H1 (cell line): ENCODE results near the gene KCNQ1. TPM values are rescaled to one million over a fixed set of nuclear protein-coding genes. Genes with fewer than 3 reads are reported as not detected.

ENCODE experiments used
- CTCF ChIA-PET: fragments of 300-600 bp; sonication (Branson Sonifier 250); formaldehyde crosslinking; loops from one replicate; lab custom pipeline; 2021; ENCODE audit not compliant: partially characterized antibody; lab: Charles Lee
- POLR2A ChIA-PET: fragments of 300-600 bp; sonication (Branson Sonifier 250); formaldehyde crosslinking; loops from one replicate; lab custom pipeline; 2021; ENCODE audit warnings: inconsistent platforms; ENCODE audit not compliant: partially characterized antibody; lab: Charles Lee
- DNase-seq, 2 experiments: peaks; one replicate each; pipeline versions ENCODE4 v3.0.0 to v3.0.0-alpha.2; 2010 to 2022; ENCODE audit warnings: low spot score in 2 of 2, low read depth in 1 of 2, mixed read lengths in 1 of 2
- FAIRE-seq: peaks from 2 replicates; lab custom pipeline; 2011; peaks lifted over from hg19 to GRCh38; lab: Jason Lieb, UNC
- H2AFZ ChIP-seq: 2 replicates; pipeline ENCODE4 v1.8.1; 2012; ENCODE audit warnings: low read length, inconsistent platforms
- H2AK5ac ChIP-seq: 2 replicates; pipeline ENCODE4 v1.6.1; 2013; ENCODE audit warnings: low read depth, low read length
- H2BK120ac ChIP-seq: replicated peaks from 2 replicates; pipeline ENCODE3; 2013; ENCODE audit warnings: low read depth, low read length, inconsistent platforms
- H2BK12ac ChIP-seq: 2 replicates; pipeline ENCODE4 v1.6.1; 2013; ENCODE audit warnings: low read depth, low read length
- H2BK15ac ChIP-seq: 2 replicates; pipeline ENCODE4 v1.6.1; 2013; ENCODE audit warnings: low read length
- H2BK20ac ChIP-seq: 2 replicates; pipeline ENCODE4 v1.6.1; 2013; ENCODE audit warnings: low read length
- H2BK5ac ChIP-seq: 2 replicates; pipeline ENCODE4 v1.6.1; 2013; ENCODE audit warnings: low read depth, low read length
- H3K14ac ChIP-seq: 2 replicates; pipeline ENCODE4 v1.6.1; 2013; ENCODE audit warnings: inconsistent platforms; ENCODE audit not compliant: insufficient read length
- H3K18ac ChIP-seq: 2 replicates; pipeline ENCODE4 v1.6.1; 2013; ENCODE audit warnings: low read length; ENCODE audit errors: extremely low read depth
- H3K23ac ChIP-seq: 2 replicates; pipeline ENCODE4 v1.6.1; 2013; ENCODE audit warnings: inconsistent platforms; ENCODE audit not compliant: insufficient read length
- H3K23me2 ChIP-seq: 2 replicates; pipeline ENCODE4 v1.6.1; 2013; ENCODE audit warnings: low read depth, low read length
- H3K27ac ChIP-seq: 2 replicates; pipeline ENCODE4 v1.6.1; 2011; ENCODE audit warnings: low read depth, low read length, inconsistent platforms
- H3K27me3 ChIP-seq, 4 experiments: replicated peaks in 1 of 4; 1 replicate in 1 of 4; 2 replicates in 3 of 4; pipeline versions ENCODE4 v1.6.1 to v1.8.1; 2011 to 2013; ENCODE audit warnings: low read length in 3 of 4, mild to moderate bottlenecking in 3 of 4, inconsistent platforms in 2 of 4, mixed read lengths in 2 of 4, moderate library complexity in 1 of 4; ENCODE audit not compliant: control insufficient read depth in 3 of 4, insufficient read depth in 3 of 4; ENCODE audit errors: extremely low read depth in 1 of 4
- H3K36me3 ChIP-seq, 4 experiments: 2 replicates each; pipeline versions ENCODE4 v1.6.1 to v1.8.1; 2011 to 2013; ENCODE audit warnings: mild to moderate bottlenecking in 4 of 4, low read length in 3 of 4, moderate library complexity in 2 of 4, control low read depth in 1 of 4, inconsistent platforms in 1 of 4; ENCODE audit not compliant: insufficient read depth in 4 of 4, control insufficient read depth in 2 of 4
- H3K4ac ChIP-seq: replicated peaks from 2 replicates; pipeline ENCODE3; 2013; ENCODE audit warnings: low read length, low read depth, mixed read lengths, inconsistent platforms; ENCODE audit not compliant: insufficient read length
- H3K4me1 ChIP-seq, 4 experiments: replicated peaks in 1 of 4; 1 replicate in 1 of 4; 2 replicates in 3 of 4; pipeline versions ENCODE4 v1.6.1 to v1.8.1; 2011 to 2013; ENCODE audit warnings: low read length in 3 of 4, inconsistent platforms in 2 of 4, mixed read lengths in 1 of 4; ENCODE audit not compliant: insufficient read depth in 4 of 4, control insufficient read depth in 3 of 4
- H3K4me2 ChIP-seq, 2 experiments: 2 replicates each; pipeline versions ENCODE4 v1.6.1 to v1.8.1; 2011 to 2013; ENCODE audit warnings: low read depth in 2 of 2, low read length in 2 of 2, control low read depth in 1 of 2, inconsistent platforms in 1 of 2, mild to moderate bottlenecking in 1 of 2; ENCODE audit not compliant: insufficient read depth in 1 of 2
- H3K4me3 ChIP-seq, 4 experiments: fragments of 200-600, 300-600 bp in 1 of 4; sonication (generic), shearing (Covaris generic), sonication (Bioruptor Twin) in 1 of 4; 2 replicates each; pipeline versions ENCODE4 v1.5.1 to v1.8.1; 2011 to 2016; ENCODE audit warnings: low read length in 4 of 4, low read depth in 3 of 4, control low read depth in 2 of 4, inconsistent platforms in 2 of 4, mild to moderate bottlenecking in 2 of 4, mixed read lengths in 1 of 4, moderate library complexity in 1 of 4; ENCODE audit not compliant: insufficient read depth in 2 of 4; ENCODE audit errors: extremely low read depth in 1 of 4
- H3K56ac ChIP-seq: replicated peaks from 2 replicates; pipeline ENCODE3; 2013; ENCODE audit warnings: low read depth, mild to moderate bottlenecking, mixed read lengths, low read length, inconsistent platforms; ENCODE audit not compliant: insufficient read length
- H3K79me1 ChIP-seq: 2 replicates; pipeline ENCODE4 v1.6.1; 2013; ENCODE audit warnings: low read depth, low read length, control low read depth
- H3K79me2 ChIP-seq, 2 experiments: 2 replicates each; pipeline versions ENCODE4 v1.6.1 to v1.8.1; 2012 to 2013; ENCODE audit warnings: low read length in 2 of 2, mild to moderate bottlenecking in 2 of 2, inconsistent platforms in 1 of 2; ENCODE audit not compliant: insufficient read depth in 2 of 2, control insufficient read depth in 1 of 2
- H3K9ac ChIP-seq, 4 experiments: replicated peaks in 1 of 4; 1 replicate in 1 of 4; 2 replicates in 3 of 4; pipeline versions ENCODE4 v1.6.1 to v1.8.1; 2011 to 2013; ENCODE audit warnings: low read depth in 3 of 4, low read length in 3 of 4, control low read depth in 2 of 4, mild to moderate bottlenecking in 2 of 4, moderate library complexity in 2 of 4, inconsistent platforms in 1 of 4; ENCODE audit errors: extremely low read depth in 1 of 4
- H3K9me3 ChIP-seq, 2 experiments: 2 replicates each; pipeline versions ENCODE4 v1.6.1 to v1.8.1; 2012 to 2013; ENCODE audit warnings: mild to moderate bottlenecking in 2 of 2, moderate library complexity in 2 of 2, control low read depth in 1 of 2, inconsistent platforms in 1 of 2, low read depth in 1 of 2, low read length in 1 of 2, mixed read lengths in 1 of 2; ENCODE audit not compliant: insufficient read depth in 2 of 2
- H4K20me1 ChIP-seq, 2 experiments: replicated peaks in 1 of 2; 2 replicates each; pipeline versions ENCODE3 to v1.8.1; 2011 to 2013; ENCODE audit warnings: inconsistent platforms in 2 of 2, low read length in 2 of 2, mild to moderate bottlenecking in 1 of 2; ENCODE audit not compliant: insufficient read depth in 2 of 2, control insufficient read depth in 1 of 2
- H4K5ac ChIP-seq: 2 replicates; pipeline ENCODE4 v1.6.1; 2013; ENCODE audit warnings: low read length, low read depth, mixed read lengths, inconsistent platforms; ENCODE audit not compliant: insufficient read length
- H4K8ac ChIP-seq: 2 replicates; pipeline ENCODE4 v1.8.0; 2013; ENCODE audit warnings: mild to moderate bottlenecking, moderate library complexity, low read length, inconsistent platforms; ENCODE audit not compliant: insufficient read depth; ENCODE audit errors: extremely low read depth
- H4K91ac ChIP-seq: replicated peaks from 2 replicates; pipeline ENCODE3; 2013; ENCODE audit warnings: low read length, mixed read lengths, inconsistent platforms; ENCODE audit not compliant: insufficient read length
- EP300 ChIP-seq, 2 experiments: IDR thresholded peaks; 1 replicate in 1 of 2; 2 replicates in 1 of 2; pipeline ENCODE4 v1.6.1; 2011 to 2012; ENCODE audit warnings: low read depth in 2 of 2, low read length in 2 of 2, mild to moderate bottlenecking in 2 of 2, borderline replicate concordance in 1 of 2, inconsistent platforms in 1 of 2, moderate library complexity in 1 of 2
- EZH2 ChIP-seq: fragments of 200-600 bp; sonication (generic); IDR thresholded peaks from 2 replicates; pipeline ENCODE4 v1.7.1; 2012; ENCODE audit warnings: low read depth, mild to moderate bottlenecking, moderate library complexity, low read length, inconsistent platforms; ENCODE audit not compliant: severe bottlenecking
- SIRT6 ChIP-seq: IDR thresholded peaks from one replicate; pipeline ENCODE4 v1.7.1; 2012; ENCODE audit warnings: low read length, inconsistent platforms
- SP4 ChIP-seq: IDR thresholded peaks from 2 replicates; pipeline ENCODE4 v1.6.1; 2012; ENCODE audit warnings: low read length, inconsistent platforms
- WGBS, 2 experiments: shearing (Covaris generic) in 1 of 2; methylation state at CpG; one replicate each; pipeline versions ENCODE4 v1.1.6 to v1.1.7; 2013 to 2015; ENCODE audit warnings: low lambda C conversion rate in 2 of 2, mixed read lengths in 2 of 2, inconsistent platforms in 1 of 2, low coverage in 1 of 2, missing lambda C conversion rate in 1 of 2; ENCODE audit not compliant: insufficient replicate concordance in 2 of 2, insufficient coverage in 1 of 2, insufficient read length in 1 of 2; ENCODE audit errors: extremely low coverage in 1 of 2, missing lambda C conversion rate in 1 of 2; 5-methylcytosine and 5-hydroxymethylcytosine counted together
- polyA plus RNA-seq, 7 experiments: library from polyadenylated mRNA; depleted of rRNA in 3 of 7; stranded (reverse) in 5 of 7; unstranded in 2 of 7; fragments of >200 nt in 5 of 7; fragments of 200-250 nt in 2 of 7; gene quantifications; 1 replicate in 5 of 7; 2 replicates in 1 of 7; 4 replicates in 1 of 7; pipeline versions ENCODE4 v1.2.1 to v1.2.3, GENCODE V29; 2011 to 2013; ENCODE audit warnings: missing spikeins in 2 of 7, mixed read lengths in 2 of 7
- total RNA-seq: library from RNA; stranded (reverse); fragmentation: NEBNext Ultra II Directional; extraction: Animal tissue kit (Norgen Biotek cat#: 25700); gene quantifications from 2 replicates; pipeline ENCODE4 v1.2.1, GENCODE V29; 2021
- TF ChIP-seq, protein P1 (sequence below): IDR thresholded peaks from 2 replicates; pipeline ENCODE4 v1.6.1; 2012; ENCODE audit warnings: low read length, inconsistent platforms

KCNQ1 gene
- total and polyA plus RNA-seq, 2 of the 8 experiments (the other 6 are each of a cell fraction or from before 2014, with no cell fraction given): 1.9 to 2.0 TPM

DNA sequence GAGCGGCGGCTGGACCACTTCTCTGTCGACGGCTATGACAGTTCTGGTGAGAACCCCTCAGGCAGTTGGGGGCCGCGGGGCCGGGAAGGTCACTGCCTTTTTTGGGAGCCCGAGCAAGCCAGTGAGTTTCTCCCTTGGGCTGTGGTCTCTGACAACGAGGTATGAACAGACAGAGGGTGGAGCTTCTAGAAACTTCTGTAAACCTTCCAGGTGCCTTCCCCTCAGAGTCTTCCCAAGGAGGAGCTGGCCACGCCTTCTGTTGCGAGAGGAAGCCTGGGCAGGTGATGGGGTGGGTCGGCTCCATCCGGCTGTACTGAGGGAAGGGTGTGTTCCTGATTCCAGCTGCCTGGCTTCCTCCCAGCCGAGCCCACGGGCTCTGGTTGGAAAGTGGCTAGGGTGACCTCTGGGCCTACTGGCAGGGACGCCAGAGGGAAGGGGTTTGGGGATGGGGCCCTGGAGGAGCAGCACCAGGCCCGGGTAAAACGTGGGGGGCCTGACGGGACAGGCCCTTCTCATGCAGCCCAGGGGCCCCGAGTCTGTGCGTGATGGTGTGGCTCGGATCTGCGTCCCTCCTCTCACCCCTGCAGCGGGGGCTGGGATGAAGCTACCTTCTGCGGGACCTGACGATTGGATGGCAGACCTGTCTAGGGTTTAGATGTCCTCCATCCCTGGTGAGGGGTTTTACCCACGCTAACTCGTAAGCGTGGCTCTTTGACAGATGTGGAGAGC, 144.2 kb downstream of the KCNQ1 start:
- Histone ChIP-seq H3K18ac (no peak overlapping the region), H3K79me1 (no peaks in the 10 kb centered on the region), H3K4me3 (no peak overlapping the region), H4K20me1 (peaks cover 0 to 20% of the 10 kb centered on the region in 2 experiments), H3K27ac (no peak overlapping the region), H3K9ac (no peak overlapping the region), H2BK5ac (no peak overlapping the region), H3K14ac (no peak overlapping the region), H3K23me2 (peaks cover 6% of the 10 kb centered on the region), H3K4me1 (no peaks in the 10 kb centered on the region), H3K9me3 (peaks cover 3 to 12% of the 10 kb centered on the region in 2 experiments; a peak in 2 of 4 replicates), H2BK20ac (no peak overlapping the region), H3K4ac (no peak overlapping the region), H3K79me2 (no peaks in the 10 kb centered on the region), H3K23ac (no peak overlapping the region), H4K91ac (no peak overlapping the region), H4K8ac (no peak overlapping the region), H2AFZ (no peak overlapping the region), H2AK5ac (no peak overlapping the region), H3K4me2 (no peak overlapping the region), H2BK12ac (no peak overlapping the region), H2BK15ac (no peak overlapping the region), H4K5ac (no peak overlapping the region), H2BK120ac (no peak overlapping the region), H3K56ac (no peak overlapping the region), H3K27me3 (peaks cover 40 to 99% (median 81%) of the 10 kb centered on the region in 4 experiments), H3K36me3 (no peaks in the 10 kb centered on the region)
- ChIA-PET CTCF (interaction anchor here (1.1 kb wide), 1 partner anchor 298 kb away, joined by 4 read pairs; no protein-coding TSS in a partner anchor), POLR2A (no interaction called here)
- no peak for FAIRE-seq
- no peak for DNase-seq
- WGBS, 2 experiments: 92% methylated on average over 27 of the region's 29 CpGs; no CpG with 5 or more reads in 1 of the 2 experiments
- TF ChIP-seq EP300 (IDR thresholded peaks at IDR 0.05; ENCODE audit: borderline replicate concordance in 1 of 2, low read depth in 2 of 2, low read length in 2 of 2) (no peak), SP4 (no peak), SIRT6 (no peak), EZH2 (no peak)
- TF ChIP-seq, protein P1, sequence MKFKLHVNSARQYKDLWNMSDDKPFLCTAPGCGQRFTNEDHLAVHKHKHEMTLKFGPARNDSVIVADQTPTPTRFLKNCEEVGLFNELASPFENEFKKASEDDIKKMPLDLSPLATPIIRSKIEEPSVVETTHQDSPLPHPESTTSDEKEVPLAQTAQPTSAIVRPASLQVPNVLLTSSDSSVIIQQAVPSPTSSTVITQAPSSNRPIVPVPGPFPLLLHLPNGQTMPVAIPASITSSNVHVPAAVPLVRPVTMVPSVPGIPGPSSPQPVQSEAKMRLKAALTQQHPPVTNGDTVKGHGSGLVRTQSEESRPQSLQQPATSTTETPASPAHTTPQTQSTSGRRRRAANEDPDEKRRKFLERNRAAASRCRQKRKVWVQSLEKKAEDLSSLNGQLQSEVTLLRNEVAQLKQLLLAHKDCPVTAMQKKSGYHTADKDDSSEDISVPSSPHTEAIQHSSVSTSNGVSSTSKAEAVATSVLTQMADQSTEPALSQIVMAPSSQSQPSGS: no peak
